Embryonic facial prominence (tissue), 1 donor: ENCODE data around the gene GTF2IRD1.
"Not testable (repeated sequence)": the region's sequence is repeated elsewhere in the genome, so short reads cannot be mapped to it uniquely, and the experiment has no call there.

Experiments
- DNase-seq: peaks from one replicate; pipeline ENCODE4 v3.0.0-alpha.2; 2016; ENCODE audit errors: extremely low spot score

GTF2IRD1 gene

DNA sequence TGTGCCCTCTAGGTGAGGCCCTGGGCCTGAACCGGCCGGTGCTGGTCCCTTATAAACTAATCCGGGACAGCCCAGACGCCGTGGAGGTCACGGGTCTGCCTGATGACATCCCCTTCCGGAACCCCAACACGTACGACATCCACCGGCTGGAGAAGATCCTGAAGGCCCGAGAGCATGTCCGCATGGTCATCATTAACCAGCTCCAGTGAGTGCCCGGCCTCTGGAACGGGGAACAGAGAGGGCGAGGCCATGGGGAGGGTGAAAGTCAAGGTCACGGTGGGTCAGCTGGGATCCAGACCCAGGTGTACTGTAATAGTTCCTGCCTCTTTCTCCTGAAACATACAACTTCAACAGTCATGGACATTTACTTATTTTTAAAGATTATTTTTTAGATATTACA lies 137.1 kb downstream of the GTF2IRD1 start:
- no peak for DNase-seq

DNA sequence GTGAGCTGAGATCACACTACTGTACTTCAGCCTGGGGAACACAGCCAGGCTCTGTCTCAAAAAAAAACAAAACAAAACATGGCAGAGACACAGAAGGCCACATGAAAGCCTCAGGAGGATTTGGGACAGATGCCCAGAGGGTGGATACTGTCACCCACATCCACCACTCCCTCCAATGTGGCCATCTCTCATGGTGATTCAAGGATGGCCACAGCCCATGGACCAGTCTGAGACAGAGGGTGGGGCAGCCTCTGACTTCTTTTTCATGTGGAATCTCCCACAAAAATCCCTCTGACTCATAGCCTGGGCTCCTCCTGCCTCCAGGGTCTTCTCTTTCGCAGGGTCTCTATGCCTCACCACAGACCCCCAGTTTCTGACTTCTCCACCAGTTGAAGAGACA lies 144.9 kb downstream of the GTF2IRD1 start:
- DNase-seq, result no peak

DNA sequence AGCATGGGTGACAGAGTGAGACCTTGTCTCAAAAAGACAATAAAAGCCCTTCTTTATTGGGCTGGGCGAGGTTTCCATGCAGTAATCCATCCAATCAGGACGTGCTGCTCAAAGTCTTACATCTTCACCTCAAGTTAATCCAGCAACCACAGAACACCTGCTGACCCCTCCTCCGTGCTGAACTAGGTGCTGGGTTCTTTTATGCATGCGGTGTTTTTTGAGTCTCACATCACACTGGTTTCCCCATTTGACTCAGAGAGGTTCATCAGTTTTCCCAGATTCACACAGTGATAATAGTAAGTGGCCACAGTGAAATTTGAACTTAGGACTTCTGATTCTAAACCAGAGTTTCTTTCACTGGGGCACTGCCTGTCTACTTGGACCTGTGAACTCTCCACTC lies 145.5 kb downstream of the GTF2IRD1 start:
- DNase-seq, result no peak

DNA sequence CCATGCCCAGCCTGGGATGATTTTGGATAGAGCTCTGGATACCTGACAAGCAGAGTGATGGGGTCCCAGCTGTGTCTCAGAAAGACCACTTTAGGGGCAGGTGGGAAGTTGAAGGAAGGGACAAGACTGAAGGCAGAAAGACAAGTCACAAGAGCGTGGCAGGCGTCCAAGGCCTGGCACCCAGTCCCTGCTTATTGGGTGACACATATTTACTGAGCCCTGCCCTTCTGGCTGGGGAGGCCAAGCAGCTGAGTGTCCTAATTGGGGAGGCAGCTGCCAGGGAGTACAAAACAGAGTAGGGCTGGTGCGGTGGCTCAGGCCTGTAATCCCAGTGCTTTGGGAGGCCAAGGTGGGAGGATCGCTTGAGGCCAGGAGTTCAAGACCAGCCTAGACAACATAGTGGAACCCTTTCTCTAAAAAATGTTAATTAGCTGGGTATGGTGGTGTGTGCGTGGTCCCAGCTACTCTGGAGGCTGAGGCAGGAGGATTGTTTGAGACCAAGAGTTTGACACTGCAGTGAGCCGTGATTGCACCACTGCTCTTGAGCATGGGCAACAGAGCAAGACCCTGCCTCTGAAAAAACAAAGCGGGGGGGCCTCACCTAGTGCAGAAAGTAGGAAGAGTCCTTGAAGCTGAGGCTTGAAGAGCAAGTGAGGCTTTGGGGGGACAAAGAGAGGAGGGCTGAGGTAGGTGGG lies 150.8 kb downstream of the GTF2IRD1 start:
- no peak for DNase-seq

DNA sequence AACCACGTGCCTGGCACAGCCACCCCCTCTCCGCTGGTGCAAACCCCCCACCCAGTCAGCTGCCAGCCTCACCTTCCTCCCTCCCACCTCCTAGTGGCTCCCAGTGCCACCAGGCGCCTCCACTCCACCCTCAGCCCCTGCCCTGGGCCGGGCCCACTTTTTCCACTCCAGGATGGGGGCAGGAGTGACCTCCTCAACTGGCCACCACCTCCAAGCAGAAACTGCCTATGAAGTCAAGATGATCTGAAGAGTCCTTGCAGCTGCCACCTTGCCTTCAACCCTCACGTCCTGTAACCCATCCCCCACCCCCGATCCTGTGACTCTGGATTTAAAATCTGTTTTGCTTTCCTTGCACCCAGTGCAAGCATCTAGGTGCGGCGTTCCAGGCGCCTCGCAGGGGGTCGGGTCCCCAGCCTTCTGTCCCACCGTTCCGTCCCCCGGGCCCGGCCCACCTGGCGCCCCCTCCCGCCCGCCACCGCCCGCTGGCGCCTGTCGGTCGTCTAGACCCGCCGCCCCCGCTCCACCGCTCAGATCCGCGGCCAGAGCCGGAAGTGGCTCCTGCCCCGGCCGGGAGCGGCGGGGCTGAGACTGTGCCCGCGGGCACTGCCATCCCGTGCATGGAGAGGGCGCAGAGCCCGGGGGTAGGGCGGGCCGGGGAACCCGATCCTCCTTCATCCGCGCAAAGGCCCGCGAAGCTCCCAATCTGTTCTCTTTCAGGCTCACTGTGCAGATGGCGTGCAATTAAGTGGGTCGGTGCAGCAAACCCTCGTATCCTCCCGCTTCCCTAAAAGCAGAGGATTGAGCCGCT lies 152.6 kb downstream of the GTF2IRD1 start:
- no peak for DNase-seq

DNA sequence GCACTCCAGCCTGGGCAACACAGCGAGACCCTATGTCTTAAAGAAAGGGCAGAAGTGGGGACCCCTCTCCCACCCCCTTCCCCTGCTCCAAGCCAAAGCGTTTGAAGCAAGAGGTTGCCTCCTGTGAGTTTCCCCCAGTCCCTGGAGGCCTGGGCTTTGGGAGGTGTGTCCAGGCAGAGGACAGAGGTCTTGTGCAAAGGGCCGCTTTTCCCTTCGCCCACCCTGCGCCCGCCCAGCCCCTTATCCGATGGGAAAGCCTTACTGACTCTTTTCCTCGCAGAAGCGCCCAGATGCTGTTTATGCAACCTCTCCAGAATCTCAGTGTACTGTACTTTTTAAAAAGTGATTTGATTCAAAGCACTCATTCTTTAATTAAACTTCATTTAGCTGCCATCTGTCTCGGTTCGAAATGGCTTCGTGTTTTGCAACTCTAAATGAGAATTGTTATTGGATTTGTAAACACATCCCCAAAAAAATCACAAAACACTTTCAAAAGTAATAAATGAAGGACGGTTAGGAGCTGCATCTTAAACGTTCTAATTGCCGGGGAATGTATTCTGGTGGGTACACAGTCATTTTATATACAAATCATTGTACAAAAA lies 153.3 kb downstream of the GTF2IRD1 start:
- no peak for DNase-seq

DNA sequence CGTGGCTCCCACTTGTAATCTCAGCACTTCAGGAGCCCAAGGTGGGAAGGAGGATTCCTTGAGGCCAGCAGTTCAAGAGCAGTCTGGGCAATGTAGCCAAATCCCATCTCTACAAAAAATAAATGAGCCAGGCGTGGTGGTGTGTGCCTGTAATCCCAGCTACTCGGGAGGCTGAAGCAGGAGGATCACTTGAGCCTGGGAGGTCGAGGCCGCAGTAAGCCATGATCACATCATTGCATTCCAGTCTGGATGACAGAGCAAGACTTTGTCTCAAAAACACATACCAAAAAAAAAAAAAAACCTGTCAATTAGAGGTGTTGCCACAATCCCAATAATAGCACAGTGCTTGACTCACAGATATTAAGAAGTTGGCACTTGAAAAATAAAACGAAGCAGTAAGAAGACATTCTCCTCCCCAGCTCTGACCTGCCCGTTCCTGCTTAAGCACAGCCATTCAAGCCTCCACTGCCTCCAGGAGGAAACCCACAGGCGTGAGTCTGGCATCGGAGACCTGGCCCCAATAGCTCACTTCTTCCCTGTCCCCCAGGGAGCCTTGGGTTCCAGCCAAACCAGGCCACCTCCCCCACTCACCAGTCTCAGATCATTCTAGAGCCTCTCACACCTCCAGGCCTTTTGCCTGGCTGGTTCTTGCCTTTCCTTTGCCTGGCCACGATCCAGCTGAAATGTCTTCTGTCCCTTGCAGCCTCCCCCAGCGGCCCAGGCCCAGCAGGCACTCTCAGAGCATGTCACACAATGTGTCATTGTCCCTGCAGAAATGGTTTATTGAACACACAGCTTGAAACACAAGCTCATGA lies 158.5 kb downstream of the GTF2IRD1 start:
- no peak for DNase-seq

DNA sequence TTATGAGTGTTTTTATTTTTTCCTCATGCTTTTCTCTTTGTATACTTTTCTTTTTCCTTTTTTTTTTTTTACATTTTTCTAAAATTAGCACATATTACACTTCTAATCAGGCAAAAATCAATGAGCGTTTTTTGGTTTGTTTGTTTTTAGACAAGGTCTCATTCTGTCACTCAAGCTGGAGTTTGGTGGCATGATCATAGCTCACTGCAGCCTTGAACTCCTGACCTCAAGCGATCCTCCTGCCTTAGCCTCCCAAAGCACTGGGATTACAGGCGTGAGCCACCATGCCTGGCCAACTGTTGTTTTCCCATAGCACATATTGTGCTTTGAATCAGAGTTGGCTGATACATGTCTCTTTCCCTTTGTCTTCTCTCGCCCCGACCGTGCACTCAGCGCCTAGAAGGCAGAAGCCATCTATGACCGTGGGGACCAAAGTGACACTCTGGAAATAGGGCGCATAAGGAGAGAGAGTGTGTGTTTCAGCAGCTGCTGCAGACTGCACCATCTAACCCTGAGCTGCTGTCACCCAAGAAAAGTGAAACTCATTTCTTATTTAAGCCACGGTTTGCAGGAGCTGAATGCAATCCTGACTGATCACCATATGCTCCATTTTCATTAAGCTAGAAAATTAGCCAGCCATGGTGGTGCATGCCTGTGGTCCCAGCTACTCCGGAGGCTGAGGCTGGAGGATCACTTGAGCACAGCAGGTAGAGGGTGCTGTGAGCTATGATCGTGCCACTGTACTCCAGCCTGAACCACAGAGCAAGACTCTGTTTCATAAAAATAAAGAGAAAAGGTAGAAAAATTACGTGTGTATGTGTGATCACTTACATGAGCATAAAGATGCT lies 162.5 kb downstream of the GTF2IRD1 start:
- DNase-seq, result no peak

DNA sequence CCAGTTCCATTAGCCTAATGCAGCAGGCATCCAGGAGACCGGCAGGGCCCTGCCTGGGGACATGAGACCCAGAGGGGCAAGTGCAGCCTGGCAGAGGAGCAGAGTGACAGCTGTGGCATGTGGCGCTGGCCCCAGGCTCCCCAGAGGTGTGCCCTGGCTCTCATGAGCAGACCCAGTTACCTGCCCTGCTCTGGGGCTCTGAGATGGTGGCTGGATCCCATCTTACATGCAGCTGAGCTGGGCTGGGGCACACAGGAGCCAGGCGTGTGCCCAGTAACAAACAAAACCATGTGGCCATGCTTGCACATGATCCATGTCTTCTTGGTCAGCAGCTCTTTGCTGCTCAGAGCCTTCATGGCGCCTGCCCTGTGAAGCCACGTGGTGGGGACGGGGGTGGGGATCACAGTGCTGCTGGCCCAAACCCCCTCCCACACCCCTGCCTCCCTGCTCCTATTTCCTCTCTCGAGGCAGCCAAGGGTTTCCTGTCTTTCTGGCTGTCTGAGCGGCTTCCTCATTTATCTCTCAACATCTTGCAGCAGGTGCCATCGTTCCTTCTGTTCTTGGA lies 163.6 kb downstream of the GTF2IRD1 start:
- DNase-seq, result no peak

DNA sequence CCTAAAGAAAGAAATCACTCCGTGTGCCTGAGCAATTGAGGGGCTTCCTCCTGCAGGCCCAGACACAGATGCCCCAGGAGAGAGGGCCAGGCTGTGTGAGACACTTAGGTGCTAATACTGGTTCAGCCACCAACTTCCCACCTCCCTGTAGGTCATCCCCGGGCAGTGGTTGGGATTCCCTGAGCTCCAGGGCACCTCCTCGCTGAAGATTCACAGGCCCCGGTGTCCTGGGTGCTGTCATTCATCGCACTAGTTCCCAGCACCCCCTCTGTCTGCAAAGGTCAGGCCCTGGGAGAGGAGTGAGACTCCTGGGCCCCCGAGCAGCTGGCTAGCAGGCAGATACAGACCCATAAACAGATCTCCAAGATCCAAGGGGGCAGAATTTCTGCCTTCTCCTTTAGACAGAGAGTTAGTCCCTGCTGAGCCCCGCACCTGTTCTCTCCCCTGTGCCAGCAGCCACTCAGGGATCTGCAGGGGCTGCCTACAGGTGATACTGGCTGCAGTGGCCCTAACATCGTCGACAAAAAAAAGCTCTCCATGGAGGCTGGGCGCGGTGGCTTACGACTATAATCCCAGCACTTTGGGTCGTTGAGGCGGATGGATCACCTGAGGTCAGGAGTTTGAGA lies 165.6 kb downstream of the GTF2IRD1 start:
- no peak for DNase-seq

DNA sequence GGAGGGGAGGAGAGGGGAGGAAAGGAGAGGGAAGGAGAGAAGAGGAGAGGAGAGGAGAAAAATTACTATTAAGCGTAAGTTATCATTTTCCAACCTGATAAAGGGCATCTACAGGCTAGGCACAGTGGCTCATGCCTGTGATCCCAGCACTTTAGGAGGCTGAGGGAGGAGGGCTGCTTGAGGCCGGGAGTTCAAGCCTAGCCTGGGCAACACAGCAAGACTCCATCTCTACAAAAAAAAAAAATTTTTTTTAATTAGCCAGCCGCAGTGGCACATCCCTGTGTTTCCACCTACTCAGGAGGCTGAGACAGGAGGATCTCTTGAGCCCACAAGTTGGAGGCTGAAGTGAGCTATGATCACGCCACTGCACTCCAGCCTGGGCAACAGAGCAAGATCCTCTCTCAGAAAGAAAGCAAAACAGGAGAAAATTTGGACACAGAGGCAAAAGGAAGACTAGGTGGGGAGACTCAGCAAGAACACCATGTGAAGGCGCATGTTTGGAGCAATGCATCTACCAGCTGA lies 168.6 kb downstream of the GTF2IRD1 start:
- DNase-seq, result no peak

DNA sequence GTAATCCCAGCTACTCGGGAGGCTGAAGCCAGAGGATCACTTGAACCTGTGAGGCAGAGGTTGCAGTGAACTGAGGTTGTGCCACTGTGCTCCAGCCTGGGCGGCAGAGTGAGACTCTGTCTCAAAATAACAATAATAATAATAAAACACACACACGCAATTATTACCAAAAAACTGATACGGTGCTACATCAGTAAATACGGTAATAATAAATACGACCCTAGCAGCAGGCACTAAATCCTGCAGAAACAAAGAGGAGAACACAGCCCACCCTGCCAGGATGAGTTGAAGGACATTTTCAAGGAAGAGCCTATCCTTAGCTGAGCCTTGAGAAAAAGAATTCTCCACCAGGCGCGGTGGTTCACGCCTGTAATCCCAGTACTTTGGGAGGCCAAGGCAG lies 169.4 kb downstream of the GTF2IRD1 start:
- DNase-seq, result no peak

DNA sequence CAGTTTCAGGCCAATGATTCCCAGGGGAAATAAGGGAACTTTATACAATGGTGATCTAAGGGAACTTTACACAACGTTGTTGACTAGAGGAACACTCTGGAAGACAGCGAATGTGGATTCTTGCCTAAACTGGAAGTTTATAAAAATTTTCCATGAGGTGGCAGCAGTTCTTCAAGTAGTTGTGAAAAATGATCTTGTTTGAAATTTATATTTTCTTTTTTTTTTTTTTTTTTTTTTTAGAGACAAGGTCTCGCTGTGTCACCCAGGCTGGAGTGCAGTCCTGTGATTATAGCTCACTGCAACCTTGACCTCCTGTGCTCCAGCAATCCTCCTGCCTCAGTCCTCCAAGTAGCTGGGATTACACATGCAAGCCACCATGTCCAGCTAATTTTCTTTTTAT lies 171.7 kb downstream of the GTF2IRD1 start:
- DNase-seq, result peak; percentile 51

DNA sequence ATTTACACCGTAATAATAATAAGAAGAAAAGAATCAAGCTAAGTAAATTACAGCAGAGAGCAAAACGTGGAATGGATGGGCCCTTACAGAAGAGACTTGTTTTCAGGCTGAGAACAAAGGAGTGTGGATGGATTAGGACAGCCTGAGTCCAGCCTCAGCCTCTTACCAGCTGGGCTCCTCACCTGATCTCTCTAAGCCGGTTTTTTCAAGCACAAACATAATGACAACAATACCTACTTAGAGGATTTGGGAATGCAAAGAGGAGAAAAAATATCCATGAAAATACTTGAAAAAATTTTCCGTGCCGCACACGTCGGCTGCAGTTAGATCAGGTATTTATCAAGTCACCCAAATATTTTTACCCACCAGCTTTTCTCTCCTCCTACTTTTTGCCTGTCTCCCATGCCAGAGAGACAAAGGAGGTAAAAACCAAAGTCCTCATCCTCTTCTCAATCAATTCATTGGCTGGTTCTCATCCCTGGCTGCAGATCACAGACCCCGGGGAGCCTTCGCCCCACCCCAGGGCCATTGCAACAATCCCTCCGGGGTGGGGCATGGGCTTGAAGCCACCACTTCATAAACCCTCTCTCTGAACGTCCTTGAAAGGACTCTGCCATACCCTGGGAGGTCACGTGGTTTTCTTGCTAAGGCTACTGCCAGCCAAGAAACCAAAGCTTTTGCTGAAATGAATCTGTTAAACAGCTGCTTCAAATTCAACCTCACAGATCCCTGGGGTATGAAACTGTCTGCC lies 174.1 kb downstream of the GTF2IRD1 start:
- DNase-seq, result peak; percentile 78

DNA sequence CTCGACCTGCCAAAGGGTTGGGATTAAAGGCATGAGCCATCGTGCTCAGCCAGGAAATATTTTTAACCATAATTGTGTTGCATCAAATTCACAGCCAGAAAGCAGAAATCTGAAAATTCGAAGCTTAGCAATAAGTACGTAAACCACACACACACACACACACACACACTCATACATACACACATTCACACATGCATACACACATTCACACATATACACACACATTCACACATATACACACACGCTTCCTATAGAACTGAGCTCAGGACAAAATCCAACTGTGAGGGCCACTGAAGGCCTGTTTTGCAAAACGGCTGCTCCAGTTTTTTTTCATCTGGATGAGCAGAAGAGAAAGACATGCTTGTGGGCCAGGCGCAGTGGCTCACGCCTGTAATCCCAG lies 178.8 kb downstream of the GTF2IRD1 start:
- no peak for DNase-seq

DNA sequence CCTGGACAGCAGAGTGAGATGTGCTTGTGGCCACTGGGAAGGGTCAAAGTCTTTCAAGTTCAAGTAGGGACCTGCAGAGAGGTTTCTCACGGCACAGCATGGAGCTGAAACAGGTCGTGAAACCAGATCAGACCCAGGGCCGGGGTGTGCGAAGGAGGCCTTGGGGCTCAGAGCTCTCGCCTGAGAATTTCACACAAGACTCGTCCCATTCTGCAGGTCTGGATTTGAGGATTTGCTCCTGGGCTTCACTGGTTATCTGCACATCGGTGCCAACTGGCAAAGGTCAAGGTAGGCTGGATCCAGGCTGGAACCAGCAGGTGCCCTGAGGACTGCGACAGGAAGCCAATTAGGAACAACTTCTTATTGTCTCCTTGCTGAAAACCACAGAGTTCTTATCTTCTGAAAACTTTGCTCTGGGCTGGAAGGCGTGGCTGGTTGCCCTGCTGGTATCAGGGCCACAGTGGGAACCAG lies 179.8 kb downstream of the GTF2IRD1 start:
- DNase-seq, result no peak

DNA sequence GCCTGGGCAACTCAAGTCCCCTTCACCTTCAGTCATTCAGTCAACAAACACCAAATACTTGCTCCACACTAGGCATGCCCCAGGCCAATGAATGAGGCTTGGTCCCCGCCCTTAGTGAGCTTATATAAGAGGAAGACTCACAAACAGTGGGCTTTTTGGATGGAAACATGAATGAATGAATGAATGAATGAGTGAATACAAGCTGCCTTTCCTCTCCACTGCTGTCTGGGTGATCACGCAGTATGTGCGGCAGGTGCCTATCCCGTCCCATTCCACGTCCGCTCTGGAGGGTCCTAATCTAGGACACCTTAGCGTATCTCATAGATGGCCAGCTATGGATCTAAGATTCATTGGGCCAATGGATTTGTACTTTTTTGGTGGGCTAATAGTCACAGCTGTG lies 184.0 kb downstream of the GTF2IRD1 start:
- no peak for DNase-seq

DNA sequence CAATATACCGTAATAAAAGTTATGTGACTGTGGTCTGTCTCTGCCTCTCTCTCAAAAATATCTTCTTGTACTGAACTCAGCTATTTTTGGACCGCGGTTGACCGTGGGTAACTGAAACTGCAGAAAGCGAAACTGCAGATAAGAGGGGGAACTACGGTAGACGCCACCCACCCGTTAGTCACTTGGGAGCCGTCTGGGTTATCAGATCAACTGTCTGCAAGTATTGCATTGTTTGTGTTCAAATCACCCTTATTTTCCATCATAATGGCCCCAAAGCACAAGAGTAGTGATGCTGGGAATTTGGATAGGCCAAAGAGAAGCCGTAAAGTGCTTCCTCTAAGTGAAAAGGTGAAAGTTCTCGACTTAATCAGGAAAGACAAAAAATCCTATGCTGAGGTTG lies 196.3 kb downstream of the GTF2IRD1 start:
- DNase-seq, result not testable (repeated sequence)

DNA sequence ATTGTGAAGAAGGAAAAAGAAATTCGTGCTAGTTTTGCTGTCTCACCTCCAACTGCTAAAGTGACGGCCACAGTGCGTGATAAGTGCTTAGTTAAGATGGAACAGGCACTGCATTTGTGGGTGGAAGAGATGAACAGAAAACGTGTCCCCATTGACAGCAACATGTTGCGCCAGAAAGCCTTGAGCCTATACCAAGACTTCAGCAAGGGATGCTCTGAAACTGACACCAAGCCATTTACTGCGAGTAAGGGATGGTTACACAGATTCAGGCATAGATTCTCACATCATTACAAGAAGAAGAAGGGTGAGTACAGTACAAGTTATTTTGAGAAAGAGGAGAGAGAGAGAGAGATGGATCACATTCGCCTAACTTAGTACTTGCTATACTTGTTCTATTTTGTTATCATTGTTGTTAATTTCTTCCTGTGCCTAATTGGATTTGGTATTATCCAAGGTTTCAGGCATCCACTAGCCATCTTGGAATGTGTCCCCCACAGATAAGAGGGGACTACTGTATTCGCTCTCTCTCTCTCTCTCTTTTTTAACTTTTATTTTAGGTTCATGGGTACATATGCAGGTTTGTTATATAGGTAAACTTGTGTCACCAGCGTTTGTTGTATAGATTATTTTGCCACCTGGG lies 196.9 kb downstream of the GTF2IRD1 start:
- DNase-seq, result not testable (repeated sequence)
